ENCODE measurements around the gene ZNF260. TPM values are rescaled to one million over a fixed set of nuclear protein-coding genes. Genes with fewer than 3 reads are reported as not detected.

The ZNF260 gene
- polyA plus RNA-seq, 2 of the 4 experiments (the other 2 are of a cell fraction) = 22.8 to 25.6 TPM

DNA sequence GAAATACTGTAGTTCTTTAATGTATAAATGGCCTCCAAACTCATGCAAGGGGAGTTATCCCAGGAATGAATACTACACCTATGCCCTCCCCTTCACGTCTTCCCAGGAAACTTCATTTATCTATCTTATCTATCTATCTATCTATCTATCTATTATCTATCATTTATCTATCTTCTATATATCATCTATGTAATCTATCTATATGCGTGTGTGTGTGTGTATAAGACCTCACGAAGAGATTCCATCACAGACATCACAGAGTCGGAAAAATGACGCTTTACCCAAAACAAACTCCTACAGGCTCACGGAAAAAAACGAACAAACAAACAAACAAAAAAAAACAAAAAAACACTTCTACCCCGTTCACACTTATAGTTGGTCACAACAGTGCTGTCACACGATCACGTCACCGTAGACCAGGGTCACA is 44.5 kb upstream of the ZNF260 start:
- H3K4me1 ChIP-seq = no peaks in the 10 kb centered on the region
- no peak for TF ChIP-seq CHD2 (IDR thresholded peaks at IDR 0.05; ENCODE audit: low read length, partially characterized antibody)
- TF ChIP-seq RARB (CRISPR knock-in tag; IDR thresholded peaks at IDR 0.05) = no peak
- no peak for TF ChIP-seq BHLHE40 (IDR thresholded peaks at IDR 0.05; ENCODE audit: low read depth, low read length)
- no peak for TF ChIP-seq HMGXB4 (CRISPR knock-in tag; IDR thresholded peaks at IDR 0.05; ENCODE audit: borderline replicate concordance)
- TF ChIP-seq HOXB13 (CRISPR knock-in tag; IDR thresholded peaks at IDR 0.05; ENCODE audit: low read depth) = no peak
- peak overlapping the region; percentile 72 to 86 for H3K27ac ChIP-seq
- DNase-seq (ENCODE audit: low read depth in 1 of 2, low spot score in 1 of 2) (no peak), FAIRE-seq (peak; percentile 43), ATAC-seq (no peak)
- H3K4me3 ChIP-seq = peak overlapping the region; percentile 71
- 18% methylated on average over 11 of the region's 11 CpGs for WGBS (ENCODE audit: missing lambda C conversion rate)
- H3K9me3 ChIP-seq = peaks cover 95% of the 10 kb centered on the region
- H3K4me2 ChIP-seq = peak overlapping the region; percentile 65
- POLR2A ChIA-PET = interaction anchor here (1.0 to 1.9 kb wide), 7 partner anchors 44 to 505 kb away, joined by 3 to 21 read pairs (median 6); partner anchors contain the start of genes ZNF146, ZNF260, ZNF420 and ZNF461
- CTCF ChIA-PET = interaction anchor here (0.9 kb wide), 1 partner anchor 204 kb away, joined by 3 read pairs; no protein-coding TSS in a partner anchor

- H3K9me3 ChIP-seq = peaks cover 98% of the 10 kb centered on the region
- ChIA-PET CTCF (no interaction called here), POLR2A (no interaction called here)
- no peak overlapping the region for H3K4me3 ChIP-seq
- no peak overlapping the region for H3K4me2 ChIP-seq
- no peak overlapping the region for H3K27ac ChIP-seq
- TF ChIP-seq POLR2A (IDR thresholded peaks at IDR 0.05; ENCODE audit: low read length) = no peak
- TF ChIP-seq FOSL2 (IDR thresholded peaks at IDR 0.05) = no peak
- TF ChIP-seq FOSL2 (CRISPR knock-in tag; IDR thresholded peaks at IDR 0.05) = no peak
- TF ChIP-seq RCOR1 (IDR thresholded peaks at IDR 0.05; ENCODE audit: low read depth, low read length) = no peak
- TF ChIP-seq USF2 (IDR thresholded peaks at IDR 0.05) = no peak
- no peak for TF ChIP-seq RAD21 (conservative IDR thresholded peaks at IDR 0.05 in 1 of 2, IDR thresholded peaks at IDR 0.05 in 1 of 2)
- TF ChIP-seq, protein P1, sequence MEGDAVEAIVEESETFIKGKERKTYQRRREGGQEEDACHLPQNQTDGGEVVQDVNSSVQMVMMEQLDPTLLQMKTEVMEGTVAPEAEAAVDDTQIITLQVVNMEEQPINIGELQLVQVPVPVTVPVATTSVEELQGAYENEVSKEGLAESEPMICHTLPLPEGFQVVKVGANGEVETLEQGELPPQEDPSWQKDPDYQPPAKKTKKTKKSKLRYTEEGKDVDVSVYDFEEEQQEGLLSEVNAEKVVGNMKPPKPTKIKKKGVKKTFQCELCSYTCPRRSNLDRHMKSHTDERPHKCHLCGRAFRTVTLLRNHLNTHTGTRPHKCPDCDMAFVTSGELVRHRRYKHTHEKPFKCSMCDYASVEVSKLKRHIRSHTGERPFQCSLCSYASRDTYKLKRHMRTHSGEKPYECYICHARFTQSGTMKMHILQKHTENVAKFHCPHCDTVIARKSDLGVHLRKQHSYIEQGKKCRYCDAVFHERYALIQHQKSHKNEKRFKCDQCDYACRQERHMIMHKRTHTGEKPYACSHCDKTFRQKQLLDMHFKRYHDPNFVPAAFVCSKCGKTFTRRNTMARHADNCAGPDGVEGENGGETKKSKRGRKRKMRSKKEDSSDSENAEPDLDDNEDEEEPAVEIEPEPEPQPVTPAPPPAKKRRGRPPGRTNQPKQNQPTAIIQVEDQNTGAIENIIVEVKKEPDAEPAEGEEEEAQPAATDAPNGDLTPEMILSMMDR (IDR thresholded peaks at IDR 0.05) = no peak
- TF ChIP-seq, protein P2, sequence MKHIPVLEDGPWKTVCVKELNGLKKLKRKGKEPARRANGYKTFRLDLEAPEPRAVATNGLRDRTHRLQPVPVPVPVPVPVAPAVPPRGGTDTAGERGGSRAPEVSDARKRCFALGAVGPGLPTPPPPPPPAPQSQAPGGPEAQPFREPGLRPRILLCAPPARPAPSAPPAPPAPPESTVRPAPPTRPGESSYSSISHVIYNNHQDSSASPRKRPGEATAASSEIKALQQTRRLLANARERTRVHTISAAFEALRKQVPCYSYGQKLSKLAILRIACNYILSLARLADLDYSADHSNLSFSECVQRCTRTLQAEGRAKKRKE (CRISPR knock-in tag; IDR thresholded peaks at IDR 0.05; ENCODE audit: low read depth) = no peak
- no peak for TF ChIP-seq CHD2 (IDR thresholded peaks at IDR 0.05; ENCODE audit: low read length, partially characterized antibody)
- TF ChIP-seq CBX2 (IDR thresholded peaks at IDR 0.05; ENCODE audit: borderline replicate concordance, low read depth) = no peak
- no peak for TF ChIP-seq ZSCAN20 (CRISPR knock-in tag; IDR thresholded peaks at IDR 0.05)
- FAIRE-seq (no peak), ATAC-seq (no peak), DNase-seq (ENCODE audit: low read depth in 1 of 2, low spot score in 1 of 2) (no peak)
- 90% methylated on average over 1 of the region's 1 CpG for WGBS (ENCODE audit: missing lambda C conversion rate)
- no peaks in the 10 kb centered on the region for H3K4me1 ChIP-seq
Observed at GRCh38 chr19:36564391-36564790, 36.3 kb upstream of the ZNF260 start.

- H3K4me3 ChIP-seq = no peak overlapping the region
- DNase-seq (ENCODE audit: low read depth in 1 of 2, low spot score in 1 of 2) (peak in 1 of 2 experiments; percentile 50), ATAC-seq (no peak), FAIRE-seq (peak; percentile 100)
- no peak overlapping the region for H3K27ac ChIP-seq
- peaks cover 100% of the 10 kb centered on the region for H3K9me3 ChIP-seq
- no peak overlapping the region for H3K4me2 ChIP-seq
- ChIA-PET POLR2A (no interaction called here), CTCF (interaction anchor here (1.2 kb wide), 1 partner anchor 30 kb away, joined by 3 read pairs; no protein-coding TSS in a partner anchor)
- H3K4me1 ChIP-seq = no peaks in the 10 kb centered on the region
- WGBS (ENCODE audit: missing lambda C conversion rate) = 75% methylated on average over 5 of the region's 5 CpGs
- TF ChIP-seq HEYL (CRISPR knock-in tag; IDR thresholded peaks at IDR 0.05) = no peak
- no peak for TF ChIP-seq JUNB (IDR thresholded peaks at IDR 0.05)
- peak; percentile 84; the same call in 1 of the 2 replicates for TF ChIP-seq GATA3 (IDR thresholded peaks at IDR 0.05; ENCODE audit: borderline replicate concordance)
- 0 out of 2 replicates have a peak, but pooled peaks have one; percentile 40 for TF ChIP-seq KDM1A (IDR thresholded peaks at IDR 0.05; ENCODE audit: low read depth)
- peak; percentile 41; the same call in 1 of the 2 replicates for TF ChIP-seq HES2 (IDR thresholded peaks at IDR 0.05)
- no peak for TF ChIP-seq MAFK (IDR thresholded peaks at IDR 0.05; ENCODE audit: partially characterized antibody)
- TF ChIP-seq FOSB (CRISPR knock-in tag; IDR thresholded peaks at IDR 0.05) = no peak
- no peak for TF ChIP-seq NFE2L2 (conservative IDR thresholded peaks at IDR 0.05; ENCODE audit: low read length)
- TF ChIP-seq, protein P1 (IDR thresholded peaks at IDR 0.05) = no peak
Observed at GRCh38 chr19:36547001-36547732, 19.1 kb upstream of the ZNF260 start.

Data from A549 (cell line).